ENCODE measurements around the gene TBC1D2. TPM values are rescaled to one million over a fixed set of nuclear protein-coding genes. Genes with fewer than 3 reads are reported as not detected.

TBC1D2 gene
- total RNA-seq, 4 donors from 2014 or later = 11.3 to 33.5 (median 21.4) TPM

GRCh38 chr9:98150164-98150563 lies 105.3 kb downstream of the TBC1D2 start:
- TF ChIP-seq, protein P1, sequence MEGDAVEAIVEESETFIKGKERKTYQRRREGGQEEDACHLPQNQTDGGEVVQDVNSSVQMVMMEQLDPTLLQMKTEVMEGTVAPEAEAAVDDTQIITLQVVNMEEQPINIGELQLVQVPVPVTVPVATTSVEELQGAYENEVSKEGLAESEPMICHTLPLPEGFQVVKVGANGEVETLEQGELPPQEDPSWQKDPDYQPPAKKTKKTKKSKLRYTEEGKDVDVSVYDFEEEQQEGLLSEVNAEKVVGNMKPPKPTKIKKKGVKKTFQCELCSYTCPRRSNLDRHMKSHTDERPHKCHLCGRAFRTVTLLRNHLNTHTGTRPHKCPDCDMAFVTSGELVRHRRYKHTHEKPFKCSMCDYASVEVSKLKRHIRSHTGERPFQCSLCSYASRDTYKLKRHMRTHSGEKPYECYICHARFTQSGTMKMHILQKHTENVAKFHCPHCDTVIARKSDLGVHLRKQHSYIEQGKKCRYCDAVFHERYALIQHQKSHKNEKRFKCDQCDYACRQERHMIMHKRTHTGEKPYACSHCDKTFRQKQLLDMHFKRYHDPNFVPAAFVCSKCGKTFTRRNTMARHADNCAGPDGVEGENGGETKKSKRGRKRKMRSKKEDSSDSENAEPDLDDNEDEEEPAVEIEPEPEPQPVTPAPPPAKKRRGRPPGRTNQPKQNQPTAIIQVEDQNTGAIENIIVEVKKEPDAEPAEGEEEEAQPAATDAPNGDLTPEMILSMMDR (IDR thresholded peaks at IDR 0.05; ENCODE audit: low read depth) = no peak

GRCh38 chr9:98149422-98149821 lies 106.0 kb downstream of the TBC1D2 start:
- TF ChIP-seq, protein P1 (IDR thresholded peaks at IDR 0.05; ENCODE audit: low read depth) = no peak

Small RNA genes lying within 50 kb of the gene (small RNA-seq; reads per million reads assigned to genes)
- gene MIR6854 = not detected

Other genes starting within 250 kb of the TBC1D2 start
- gene NANS, start 198.9 kb downstream of the TBC1D2 start, total RNA-seq = 10 to 100 TPM; 27.7 to 58.6 (median 41.9) TPM
- 10 to 100 TPM; 10.7 to 44.2 (median 18.2) TPM for gene TRIM14, start 136.4 kb downstream of the TBC1D2 start, total RNA-seq
- 10 to 100 TPM in 1 of 4 donors, 1 to 10 TPM in 2, under 1 TPM in 1; 0.82 to 10.4 (median 2.0) TPM for gene CORO2A, start 63.0 kb downstream of the TBC1D2 start, total RNA-seq

Measured in subcutaneous adipose tissue (tissue), 4 donors.